ENCODE results near the gene SLC25A31.

SLC25A31 gene

DNA sequence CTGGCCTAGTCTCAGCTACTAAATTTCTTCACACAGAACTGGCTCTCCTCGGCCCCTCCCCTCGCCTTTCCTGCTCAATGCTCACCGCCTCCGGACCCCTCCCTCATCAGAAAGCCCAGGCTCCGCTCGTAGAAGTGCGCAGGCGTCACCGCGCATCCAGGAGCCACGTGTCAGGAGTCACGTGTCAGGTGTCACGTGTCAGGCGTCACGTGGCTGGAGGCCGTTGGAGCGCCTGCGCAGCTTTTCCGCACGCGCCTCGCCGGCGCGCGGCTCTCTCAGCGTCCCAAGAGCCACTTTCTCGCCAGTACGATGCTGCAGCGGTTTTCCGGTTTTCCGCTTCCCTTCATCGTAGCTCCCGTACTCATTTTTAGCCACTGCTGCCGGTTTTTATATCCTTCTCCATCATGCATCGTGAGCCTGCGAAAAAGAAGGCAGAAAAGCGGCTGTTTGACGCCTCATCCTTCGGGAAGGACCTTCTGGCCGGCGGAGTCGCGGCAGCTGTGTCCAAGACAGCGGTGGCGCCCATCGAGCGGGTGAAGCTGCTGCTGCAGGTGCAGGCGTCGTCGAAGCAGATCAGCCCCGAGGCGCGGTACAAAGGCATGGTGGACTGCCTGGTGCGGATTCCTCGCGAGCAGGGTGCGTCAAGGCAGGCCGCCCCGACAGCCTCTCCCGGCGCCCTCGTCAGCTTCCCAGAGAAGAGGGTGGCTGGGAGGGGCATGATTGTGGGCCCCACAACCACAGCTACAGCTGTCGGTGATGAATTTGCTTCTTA lies at the start of gene SLC25A31:
SLC25A31 (plus strand) TSS at position 259 of the 772 bp plus-strand sequence; CDS start at position 405, 146 bp downstream.
- DNase-seq: no peak

DNA sequence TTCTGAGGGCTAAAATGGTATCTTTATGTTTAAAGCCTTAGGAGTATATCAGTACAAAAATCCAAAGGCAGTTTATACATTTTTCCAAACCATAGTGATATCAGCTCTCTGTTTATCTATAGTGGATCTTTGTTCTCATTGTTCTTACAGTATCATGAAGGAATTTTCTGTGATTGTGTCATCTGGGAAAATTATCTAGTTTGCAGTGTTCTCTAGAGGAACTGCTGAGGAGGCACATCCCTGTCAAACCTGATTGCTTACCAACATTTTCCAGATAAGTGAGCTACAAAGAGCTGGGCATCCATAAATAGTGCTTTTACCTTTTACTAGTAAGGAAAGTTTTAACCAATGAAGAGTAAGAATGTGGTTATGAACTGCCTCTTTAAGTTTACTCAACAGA lies 44.9 kb upstream of the SLC25A31 start:
- DNase-seq: no peak

DNA sequence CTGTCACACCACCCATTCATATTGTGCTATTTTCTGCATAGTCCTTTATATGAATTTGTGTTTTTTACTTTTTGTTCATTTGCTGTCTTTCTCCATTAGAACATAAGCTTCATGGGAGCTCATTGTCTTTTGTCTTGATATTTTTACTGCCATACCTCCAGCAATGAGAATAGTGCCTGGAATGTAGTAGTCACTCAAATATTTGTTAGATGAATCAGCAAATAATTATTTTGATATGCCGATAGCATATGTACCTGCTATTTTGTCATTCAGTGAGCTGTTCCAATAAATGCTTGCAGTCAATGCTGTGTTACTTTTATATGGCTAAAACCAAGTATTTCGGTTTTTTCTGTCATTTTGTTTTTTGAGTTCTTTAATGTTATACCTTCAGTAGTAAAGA lies 43.5 kb upstream of the SLC25A31 start:
- DNase-seq: no peak

DNA sequence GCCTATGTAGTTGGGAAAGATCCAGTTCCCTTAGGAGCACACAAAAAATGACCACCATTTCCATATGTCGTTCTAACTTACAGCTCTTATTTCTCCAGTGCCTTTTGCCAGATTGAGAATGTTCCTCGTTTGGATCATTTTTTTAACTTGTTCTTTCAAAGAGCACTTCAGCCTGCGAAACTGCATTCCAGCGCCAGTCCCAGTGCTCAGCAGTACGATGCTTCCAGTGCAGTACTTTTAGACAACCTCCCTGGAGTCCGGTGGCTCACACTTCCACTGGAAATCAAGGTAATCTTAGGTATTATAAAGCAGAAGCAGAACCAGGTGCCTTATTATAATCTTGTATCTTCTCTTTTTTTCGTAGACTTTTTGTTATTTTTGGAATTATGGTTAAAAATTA lies 42.6 kb upstream of the SLC25A31 start:
- no peak for DNase-seq

DNA sequence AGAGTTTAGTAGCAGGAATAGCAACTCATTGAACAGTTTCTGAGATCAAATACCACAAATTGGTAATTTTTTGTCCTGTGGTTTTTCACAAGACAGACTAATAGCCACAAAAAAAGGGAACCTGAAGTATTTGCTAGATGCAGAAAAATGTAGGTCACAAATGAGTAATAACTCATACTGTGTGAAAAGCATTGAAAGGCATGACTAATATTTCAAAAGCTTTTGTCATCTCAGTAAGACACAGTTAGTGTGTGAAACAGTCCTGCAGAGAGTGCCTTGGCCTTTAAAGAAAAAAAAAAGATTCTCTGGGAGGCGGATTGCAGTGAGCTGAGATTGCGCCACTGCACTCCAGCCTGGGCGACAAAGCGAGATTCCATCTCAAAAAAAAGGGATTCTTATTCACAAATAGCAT lies 31.4 kb upstream of the SLC25A31 start:
- no peak for DNase-seq

DNA sequence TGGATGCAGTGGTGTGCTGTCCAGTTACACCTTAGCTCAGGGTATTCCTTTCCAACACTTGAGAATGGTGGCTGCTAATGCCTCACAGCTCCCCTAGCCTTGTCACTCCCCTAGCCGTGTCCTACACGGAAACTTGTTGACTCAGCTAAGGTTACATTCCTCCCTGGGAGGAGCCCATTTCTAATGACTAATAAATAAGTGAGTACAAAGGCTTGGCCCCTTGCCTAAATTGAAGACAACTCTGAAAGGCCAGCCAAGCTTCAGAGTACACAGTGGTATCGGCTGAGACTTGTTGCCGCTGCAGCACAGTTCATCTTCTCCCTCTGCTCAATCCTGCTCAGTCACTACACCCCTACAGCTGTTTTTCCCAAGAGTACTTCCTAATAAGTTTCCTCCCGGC lies 21.2 kb upstream of the SLC25A31 start:
- no peak for DNase-seq

DNA sequence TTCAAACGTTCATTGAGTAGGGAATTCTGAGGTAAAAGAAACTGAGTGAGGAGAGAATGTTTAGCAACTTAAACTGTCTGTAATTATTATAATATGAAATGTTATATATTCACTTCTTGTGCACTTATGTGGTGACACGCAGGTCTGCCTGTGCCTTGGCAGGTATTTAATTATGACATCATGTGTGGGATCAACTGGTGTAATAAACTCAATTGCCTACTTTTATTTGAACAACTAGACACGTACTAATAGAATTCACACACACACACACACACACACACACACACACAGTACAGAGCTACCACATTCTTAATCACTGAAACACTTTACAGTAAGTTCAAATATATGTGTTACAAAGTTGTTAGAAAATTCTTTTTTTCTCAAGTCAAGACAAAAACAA lies 20.7 kb upstream of the SLC25A31 start:
- DNase-seq: no peak

DNA sequence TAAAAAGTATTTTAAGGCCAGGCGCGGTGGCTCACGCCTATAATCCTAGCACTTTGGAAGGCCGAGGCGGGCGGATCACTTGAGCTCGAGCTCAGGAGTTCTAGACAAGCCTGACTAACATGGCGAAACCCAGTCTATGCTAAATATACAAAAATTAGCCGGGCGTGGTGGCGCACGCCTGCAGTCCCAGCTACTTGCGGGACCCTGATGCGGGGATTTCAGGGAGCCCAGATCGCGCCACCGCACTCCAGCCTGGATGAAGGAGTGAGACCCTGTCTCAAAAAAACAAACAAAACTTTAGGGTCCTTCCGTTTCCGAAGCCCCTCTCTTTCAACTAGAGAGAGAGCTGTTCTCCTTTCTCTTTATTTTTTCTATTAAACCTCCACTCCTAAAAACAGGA lies 1.2 kb downstream of the SLC25A31 start:
- no peak for DNase-seq

DNA sequence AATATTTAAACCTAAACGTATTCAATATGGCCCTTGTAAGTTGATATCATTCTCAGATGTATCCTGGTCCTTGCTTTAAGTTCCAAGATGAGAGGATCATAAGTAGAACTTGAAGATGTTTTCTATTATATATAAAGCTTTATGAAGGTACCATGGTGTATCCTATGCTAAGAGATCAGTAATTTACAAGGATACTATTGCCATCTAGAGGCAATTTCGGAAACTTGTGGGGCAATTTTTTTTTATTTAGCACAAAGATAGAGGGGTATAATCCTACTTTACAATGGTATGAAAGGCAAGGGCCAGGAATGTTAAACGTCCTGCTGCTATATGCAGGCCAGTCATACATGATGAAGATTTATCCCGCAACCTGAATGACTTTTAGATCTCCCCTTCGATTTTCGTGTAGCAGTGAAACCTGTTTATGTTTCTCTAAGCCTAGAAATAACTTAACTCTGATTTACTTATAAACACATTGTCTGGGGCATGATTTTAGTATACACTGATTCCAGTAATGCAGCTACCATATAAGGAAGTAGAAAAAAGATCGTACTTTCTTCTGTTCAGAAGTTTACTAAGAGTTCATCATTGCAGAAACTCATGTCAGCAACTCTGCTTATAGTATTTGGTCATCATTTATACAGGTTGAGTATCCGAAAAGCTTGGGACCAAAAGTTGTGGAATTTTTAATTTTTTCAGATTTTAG lies 2.6 kb downstream of the SLC25A31 start:
- DNase-seq: no peak

DNA sequence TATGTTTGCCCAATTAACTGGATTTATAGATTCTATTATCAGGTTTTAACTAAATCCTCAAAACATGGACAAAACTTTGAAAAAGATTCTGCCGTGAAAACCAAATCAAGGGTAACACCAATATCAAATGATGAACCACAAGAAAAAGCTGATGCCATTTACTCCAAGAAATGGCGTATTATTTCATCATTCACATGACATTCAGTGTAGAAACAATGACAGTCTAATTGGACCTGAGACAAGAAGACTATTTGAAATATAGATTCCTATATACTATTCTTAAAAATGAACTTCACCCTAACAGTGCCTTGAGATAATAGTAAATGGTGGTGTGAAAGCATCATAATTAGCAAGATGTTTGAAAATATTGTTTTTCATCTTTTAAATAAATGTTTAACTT lies 4.8 kb downstream of the SLC25A31 start:
- no peak for DNase-seq

DNA sequence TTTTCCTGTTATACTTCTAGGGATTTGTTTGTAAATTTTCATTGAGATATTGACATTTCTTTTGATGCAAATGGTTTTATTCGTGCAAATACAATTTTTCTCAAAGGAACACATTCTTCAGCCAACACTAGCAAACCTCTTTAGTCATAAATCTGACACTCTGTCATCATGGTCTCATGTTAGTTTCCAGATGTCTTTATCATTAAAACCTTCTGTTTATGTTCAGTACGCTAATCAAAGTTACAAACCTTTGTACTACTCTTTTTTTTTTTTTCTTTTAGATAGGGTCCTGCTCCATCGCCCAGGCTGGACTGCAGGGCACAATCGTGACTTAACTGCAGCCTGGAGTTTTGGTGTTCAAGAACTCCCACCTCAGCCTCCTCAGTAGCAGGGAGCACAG lies 7.1 kb downstream of the SLC25A31 start:
- DNase-seq: no peak

DNA sequence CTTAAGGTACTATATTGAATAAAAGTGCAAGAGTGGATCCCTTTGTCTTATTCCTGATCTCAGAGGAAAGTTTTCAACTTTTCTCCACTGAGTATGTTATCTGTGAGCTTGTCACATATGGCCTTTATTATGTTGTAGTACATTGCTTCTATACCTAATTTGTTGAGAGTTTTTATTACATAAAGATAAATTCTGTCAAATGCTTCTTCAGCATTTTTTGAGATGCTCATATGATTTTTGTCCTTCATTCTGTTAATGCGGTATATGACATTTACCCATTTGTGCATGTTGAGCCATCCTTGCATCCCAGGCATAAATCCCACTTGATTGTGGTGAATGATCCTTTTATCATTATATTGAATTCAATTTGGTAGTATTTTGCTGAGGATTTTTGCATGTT lies 11.0 kb downstream of the SLC25A31 start:
- no peak for DNase-seq

DNA sequence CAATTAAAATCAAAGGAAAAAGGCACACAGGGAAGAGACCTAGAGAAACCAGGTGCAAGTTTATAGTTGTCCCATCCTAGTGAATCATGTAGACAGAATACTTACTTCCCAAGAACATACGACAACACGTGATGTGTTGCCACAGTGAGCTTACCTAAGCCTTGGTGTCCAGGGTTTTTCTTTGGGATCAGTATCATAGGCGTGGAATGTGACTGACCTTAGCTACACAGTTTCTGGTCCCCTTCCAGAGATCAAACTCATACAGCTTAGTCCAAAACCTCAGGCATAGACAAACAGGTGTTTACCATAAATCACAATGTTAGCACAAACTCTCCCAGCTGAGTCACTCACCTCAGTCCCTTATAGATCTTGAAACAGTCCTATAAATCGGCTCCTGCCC lies 17.7 kb downstream of the SLC25A31 start:
- no peak for DNase-seq

DNA sequence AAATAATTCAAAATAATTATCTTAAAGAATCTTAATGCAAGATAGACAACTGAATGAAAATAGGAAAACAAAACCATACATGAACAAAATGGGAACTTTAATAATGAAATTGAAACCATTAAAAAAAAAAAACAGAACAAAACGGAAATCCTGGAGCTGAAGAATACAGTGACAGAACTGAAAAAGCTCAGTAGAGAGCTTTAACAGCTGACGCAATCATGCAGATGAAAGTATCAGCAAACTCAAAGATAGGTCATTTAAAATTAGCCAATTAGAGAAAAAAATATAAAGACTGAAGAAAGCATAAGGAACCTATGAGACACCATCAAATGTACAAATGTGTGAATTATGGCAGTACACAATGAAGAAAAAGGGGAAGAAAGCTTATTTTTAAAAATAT lies 18.8 kb downstream of the SLC25A31 start:
- no peak for DNase-seq

DNA sequence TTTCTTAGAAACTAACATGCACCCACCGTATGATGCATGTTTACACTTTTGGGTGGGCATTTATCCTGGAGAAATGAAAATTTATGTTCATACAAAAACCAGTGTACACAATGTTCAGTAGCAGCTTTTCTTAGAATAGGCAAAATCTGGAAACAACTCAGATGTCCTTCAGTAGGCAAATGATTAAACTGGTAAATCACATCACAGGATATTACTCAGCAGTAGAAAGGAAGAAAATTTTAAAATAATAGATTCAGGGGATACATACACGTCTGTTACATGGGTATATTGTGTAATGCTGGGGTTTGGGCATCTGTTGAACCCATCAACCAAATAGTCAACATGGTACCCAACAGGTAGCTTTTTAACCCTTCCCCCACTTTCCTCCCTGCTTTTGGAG lies 26.7 kb downstream of the SLC25A31 start:
- no peak for DNase-seq

DNA sequence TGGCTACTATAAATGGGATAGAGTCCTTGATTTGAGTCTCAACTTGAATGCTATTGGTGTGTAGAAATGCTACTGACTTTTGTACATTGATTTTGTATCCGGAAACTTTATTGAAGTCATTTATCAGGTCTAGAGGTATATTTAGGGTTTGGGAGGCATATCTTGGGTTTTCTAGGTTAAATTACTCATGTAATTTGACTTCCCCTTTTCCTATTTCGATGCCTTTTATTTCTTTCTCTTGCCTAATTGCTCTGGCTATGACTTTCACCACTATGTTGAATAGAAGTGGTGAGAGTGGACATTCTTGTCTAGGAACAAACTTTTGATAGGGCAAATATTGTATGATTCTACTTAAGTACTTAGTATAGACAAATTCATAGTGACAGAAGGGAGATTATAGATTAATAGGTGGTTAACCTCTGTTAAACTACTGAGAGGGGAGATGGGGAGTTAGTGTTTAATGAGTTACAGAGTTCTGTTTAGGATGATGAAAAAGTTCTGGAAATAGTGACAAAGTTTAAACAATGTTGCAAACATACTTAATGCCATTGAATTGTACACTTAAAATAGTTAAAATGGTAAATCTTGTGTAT lies 29.1 kb downstream of the SLC25A31 start:
- DNase-seq: no peak

DNA sequence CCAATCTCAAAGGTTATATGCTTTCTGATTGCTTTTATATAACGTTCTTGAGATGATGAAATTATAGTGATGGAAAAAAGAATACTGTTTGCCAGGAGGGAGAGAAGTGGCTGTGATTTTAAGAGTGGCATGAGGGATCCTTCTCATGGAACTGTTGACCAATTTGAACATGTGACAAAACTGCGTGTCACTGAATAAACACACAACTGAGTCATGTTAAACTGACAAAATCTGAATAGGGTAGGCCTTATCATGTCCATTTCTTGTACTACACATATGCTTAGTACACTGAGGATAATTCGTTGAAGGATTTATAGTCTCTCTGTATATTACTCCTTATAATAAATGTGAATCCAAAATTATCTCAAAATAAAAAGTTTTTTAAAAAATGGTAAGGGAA lies 29.7 kb downstream of the SLC25A31 start:
- no peak for DNase-seq

DNA sequence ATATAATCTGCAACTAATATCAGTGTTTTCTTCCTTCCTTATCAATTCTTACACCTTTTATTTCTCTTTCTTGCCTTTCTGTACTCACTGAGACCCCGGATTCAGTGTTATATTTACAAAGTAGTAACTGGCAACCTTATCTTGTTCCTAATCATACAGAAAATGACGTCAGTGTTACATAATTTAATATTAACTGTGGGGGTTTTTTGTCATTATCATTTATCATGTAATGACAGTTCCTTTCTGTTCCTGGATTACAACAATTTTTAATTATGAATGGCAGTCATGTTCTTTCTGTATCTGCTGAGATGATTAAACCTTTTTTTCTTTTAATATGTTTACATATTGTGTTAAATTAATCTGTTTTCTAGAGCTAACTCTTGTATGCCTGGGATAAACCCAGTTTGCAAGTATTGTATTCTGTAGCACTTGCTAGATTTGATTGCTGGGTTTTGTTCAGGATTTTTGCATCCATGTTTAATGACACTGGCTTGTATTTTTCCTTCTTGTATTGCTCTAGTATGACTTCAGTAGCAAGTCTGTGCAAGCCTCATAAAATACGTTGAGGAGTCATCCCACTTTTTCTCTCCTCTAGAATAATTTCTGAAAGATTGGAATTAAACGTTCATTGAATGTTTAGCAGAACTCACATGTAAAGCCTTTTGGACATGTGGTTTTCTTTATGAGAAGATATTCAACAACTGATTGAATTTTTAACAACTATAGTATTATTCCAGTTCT lies 41.5 kb downstream of the SLC25A31 start:
- no peak for DNase-seq

DNA sequence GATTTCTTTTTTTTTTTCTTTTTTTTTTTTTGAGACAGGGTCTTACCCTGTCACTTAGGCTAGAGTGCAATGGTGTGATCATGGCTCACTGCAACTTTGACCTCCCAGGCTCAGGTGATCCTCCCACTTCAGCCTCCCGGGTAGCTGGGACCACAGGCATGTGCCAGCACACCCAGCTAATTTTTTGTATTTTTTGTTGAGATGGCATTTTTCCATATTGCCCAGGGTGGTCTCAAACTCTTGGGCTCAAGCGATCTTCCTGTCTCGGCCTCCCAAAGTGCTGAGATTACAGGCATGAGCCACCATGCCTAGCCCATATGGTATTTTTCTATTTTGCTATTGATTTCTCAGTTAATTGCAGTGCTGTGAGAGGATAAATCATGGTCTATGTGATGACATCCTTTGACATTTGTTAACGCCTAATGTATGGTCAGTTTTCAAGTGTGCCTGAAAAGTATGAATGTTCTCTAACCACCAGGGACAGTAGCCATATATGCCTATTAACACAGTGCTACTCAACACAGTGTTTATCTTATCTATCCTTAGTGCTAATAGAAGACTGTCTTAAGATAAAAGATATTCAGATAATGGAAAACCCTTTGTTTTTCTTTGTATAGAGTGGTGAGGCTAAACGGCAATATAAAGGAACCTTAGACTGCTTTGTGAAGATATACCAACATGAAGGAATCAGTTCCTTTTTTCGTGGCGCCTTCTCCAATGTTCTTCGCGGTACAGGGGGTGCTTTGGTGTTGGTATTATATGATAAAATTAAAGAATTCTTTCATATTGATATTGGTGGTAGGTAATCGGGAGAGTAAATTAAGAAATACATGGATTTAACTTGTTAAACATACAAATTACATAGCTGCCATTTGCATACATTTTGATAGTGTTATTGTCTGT lies 42.8 kb downstream of the SLC25A31 start:
- no peak for DNase-seq

DNA sequence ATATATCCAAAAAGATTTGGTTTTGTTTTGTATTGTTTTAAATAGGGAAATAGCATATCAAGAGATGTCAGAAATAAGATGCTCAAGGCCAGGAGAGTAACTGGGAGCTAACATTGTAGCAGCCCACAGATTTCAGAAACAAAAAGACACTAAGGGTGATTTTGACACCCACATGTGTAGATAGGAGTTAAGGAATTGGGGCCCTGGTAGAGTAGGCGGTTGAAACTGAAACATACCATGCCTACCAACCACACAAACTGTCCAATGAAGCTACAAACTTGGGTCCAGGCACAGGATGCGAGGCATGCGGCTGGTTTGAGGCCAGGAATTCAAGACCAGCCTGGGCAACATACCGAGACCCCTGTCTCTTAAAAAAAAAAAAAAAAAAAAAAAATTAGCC lies 45.6 kb downstream of the SLC25A31 start:
- DNase-seq: no peak

DNA sequence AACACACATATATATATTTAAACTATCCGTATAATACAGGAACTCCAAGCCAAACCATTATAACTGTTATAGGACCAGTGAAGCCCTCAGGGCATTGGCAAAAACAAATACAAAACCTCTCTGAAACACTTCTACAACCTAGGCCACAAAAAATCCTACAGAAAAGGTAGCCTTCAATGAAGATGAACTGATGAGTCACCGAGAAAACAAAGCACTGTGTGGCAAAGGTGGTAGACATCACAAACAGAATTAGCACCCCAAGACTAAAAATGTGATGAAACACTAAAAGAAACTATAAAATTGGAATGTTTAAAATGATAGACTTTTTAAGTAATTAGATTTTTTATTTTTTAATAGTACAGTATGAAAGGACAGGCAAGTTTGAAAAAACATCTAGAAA lies 46.4 kb downstream of the SLC25A31 start:
- DNase-seq: no peak

DNA sequence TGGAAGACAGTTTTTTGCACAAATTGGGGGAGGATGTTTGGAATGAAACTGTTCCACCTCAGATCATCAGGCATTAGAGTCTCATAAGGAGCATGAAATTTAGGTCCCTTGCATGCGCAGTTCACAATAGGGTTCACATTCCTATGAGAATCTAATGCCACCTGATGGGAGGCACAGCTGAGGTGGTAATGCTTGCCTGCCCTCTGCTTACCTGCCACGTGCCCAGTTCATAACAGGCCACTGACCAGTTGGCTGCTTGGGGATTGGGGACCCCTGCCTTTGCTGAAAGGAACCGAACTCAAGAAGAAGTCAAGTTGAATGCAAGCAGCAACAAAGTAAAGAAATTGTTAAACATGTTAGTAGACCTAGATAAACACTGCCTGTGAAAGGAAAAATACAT lies 47.3 kb downstream of the SLC25A31 start:
- no peak for DNase-seq
